GM23338 (cell line): Measurements from ENCODE around the gene NCOA7.

ENCODE experiments used
- EZH2 ChIP-seq: fragments of 200-600 bp; sonication (generic); IDR thresholded peaks from one replicate; pipeline ENCODE4 v1.8.0; 2017; ENCODE audit warnings: antibody characterized with exemption, mild to moderate bottlenecking, low read depth; ENCODE audit not compliant: unreplicated experiment
- POLR2AphosphoS5 ChIP-seq: IDR thresholded peaks from 2 replicates; pipeline ENCODE4 v1.6.1; 2016; ENCODE audit warnings: antibody characterized with exemption, low read depth
- TF ChIP-seq, protein P1 (sequence below), 2 experiments: fragments of 200-600 bp in 1 of 2; sonication (generic) in 1 of 2; conservative IDR thresholded peaks; 2 replicates each; pipeline versions ENCODE4 v1.5.1 to v1.6.1; 2016 to 2017; ENCODE audit warnings: antibody characterized with exemption in 2 of 2, low read depth in 2 of 2, mild to moderate bottlenecking in 2 of 2, moderate library complexity in 1 of 2
- TF ChIP-seq, protein P2 (sequence below): IDR thresholded peaks from one replicate; pipeline ENCODE4 v1.6.1; 2018; ENCODE audit warnings: antibody characterized with exemption; ENCODE audit not compliant: unreplicated experiment

DNA sequence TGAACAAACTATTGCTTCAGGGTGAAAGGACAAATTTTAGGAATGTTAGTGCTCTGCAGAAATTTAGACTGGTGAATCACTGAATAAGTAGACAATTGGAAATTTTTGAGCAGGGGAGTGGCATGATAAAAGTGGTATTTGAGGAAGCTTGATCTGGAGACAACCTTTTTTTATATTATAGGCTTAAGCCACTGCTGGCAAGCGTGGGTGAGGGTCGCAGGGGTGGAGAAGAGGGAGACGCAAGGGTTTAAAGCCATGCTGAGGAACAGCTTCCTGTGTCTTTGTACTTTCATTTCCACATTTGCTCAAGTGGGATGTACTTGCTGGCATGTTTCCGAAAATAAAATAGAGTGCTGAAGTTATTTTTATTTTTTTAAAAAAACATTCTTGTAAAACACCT lies 23.7 kb downstream of the NCOA7 start:
- TF ChIP-seq, protein P1, sequence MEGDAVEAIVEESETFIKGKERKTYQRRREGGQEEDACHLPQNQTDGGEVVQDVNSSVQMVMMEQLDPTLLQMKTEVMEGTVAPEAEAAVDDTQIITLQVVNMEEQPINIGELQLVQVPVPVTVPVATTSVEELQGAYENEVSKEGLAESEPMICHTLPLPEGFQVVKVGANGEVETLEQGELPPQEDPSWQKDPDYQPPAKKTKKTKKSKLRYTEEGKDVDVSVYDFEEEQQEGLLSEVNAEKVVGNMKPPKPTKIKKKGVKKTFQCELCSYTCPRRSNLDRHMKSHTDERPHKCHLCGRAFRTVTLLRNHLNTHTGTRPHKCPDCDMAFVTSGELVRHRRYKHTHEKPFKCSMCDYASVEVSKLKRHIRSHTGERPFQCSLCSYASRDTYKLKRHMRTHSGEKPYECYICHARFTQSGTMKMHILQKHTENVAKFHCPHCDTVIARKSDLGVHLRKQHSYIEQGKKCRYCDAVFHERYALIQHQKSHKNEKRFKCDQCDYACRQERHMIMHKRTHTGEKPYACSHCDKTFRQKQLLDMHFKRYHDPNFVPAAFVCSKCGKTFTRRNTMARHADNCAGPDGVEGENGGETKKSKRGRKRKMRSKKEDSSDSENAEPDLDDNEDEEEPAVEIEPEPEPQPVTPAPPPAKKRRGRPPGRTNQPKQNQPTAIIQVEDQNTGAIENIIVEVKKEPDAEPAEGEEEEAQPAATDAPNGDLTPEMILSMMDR (conservative IDR thresholded peaks at IDR 0.05; ENCODE audit: low read depth in 2 of 2) = no peak
- TF ChIP-seq, protein P2, sequence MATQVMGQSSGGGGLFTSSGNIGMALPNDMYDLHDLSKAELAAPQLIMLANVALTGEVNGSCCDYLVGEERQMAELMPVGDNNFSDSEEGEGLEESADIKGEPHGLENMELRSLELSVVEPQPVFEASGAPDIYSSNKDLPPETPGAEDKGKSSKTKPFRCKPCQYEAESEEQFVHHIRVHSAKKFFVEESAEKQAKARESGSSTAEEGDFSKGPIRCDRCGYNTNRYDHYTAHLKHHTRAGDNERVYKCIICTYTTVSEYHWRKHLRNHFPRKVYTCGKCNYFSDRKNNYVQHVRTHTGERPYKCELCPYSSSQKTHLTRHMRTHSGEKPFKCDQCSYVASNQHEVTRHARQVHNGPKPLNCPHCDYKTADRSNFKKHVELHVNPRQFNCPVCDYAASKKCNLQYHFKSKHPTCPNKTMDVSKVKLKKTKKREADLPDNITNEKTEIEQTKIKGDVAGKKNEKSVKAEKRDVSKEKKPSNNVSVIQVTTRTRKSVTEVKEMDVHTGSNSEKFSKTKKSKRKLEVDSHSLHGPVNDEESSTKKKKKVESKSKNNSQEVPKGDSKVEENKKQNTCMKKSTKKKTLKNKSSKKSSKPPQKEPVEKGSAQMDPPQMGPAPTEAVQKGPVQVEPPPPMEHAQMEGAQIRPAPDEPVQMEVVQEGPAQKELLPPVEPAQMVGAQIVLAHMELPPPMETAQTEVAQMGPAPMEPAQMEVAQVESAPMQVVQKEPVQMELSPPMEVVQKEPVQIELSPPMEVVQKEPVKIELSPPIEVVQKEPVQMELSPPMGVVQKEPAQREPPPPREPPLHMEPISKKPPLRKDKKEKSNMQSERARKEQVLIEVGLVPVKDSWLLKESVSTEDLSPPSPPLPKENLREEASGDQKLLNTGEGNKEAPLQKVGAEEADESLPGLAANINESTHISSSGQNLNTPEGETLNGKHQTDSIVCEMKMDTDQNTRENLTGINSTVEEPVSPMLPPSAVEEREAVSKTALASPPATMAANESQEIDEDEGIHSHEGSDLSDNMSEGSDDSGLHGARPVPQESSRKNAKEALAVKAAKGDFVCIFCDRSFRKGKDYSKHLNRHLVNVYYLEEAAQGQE = no peak
- TF ChIP-seq POLR2AphosphoS5 (no peak), EZH2 (no peak)
